B cell (primary cell): ENCODE results near the gene BAG2. TPM values are rescaled to one million over a fixed set of nuclear protein-coding genes. Genes with fewer than 3 reads are reported as not detected.

Source experiments
- ATAC-seq: fragments of 200-7000 bp; cut with Tn5 transposase; one replicate; pipeline ENCODE4 v1.10.0; 2021; ENCODE audit warnings: low read depth, mild to moderate bottlenecking, moderate number of reproducible peaks, moderate library complexity
- CTCF ChIA-PET: fragments of 350-600 bp; sonication (Branson Sonifier 250); formaldehyde crosslinking; loops from one replicate; lab custom pipeline; 2021; ENCODE audit warnings: antibody characterized with exemption, inconsistent platforms; lab: Charles Lee
- POLR2A ChIA-PET: fragments of 350-600 bp; sonication (Branson Sonifier 250); formaldehyde crosslinking; loops from one replicate; lab custom pipeline; 2021; ENCODE audit warnings: antibody characterized with exemption; lab: Charles Lee
- DNase-seq: peaks from one replicate; pipeline ENCODE4 v3.0.0; 2013
- H2AFZ ChIP-seq: 2 replicates; pipeline ENCODE4 v1.6.1; 2012; ENCODE audit warnings: mild to moderate bottlenecking, low read depth, low read length; ENCODE audit not compliant: insufficient read depth, poor library complexity, severe bottlenecking
- H3K27ac ChIP-seq, 2 donors: 1 replicate in 1 of 2; 2 replicates in 1 of 2; pipeline ENCODE4 v1.5.1; 2012 to 2013; ENCODE audit warnings: low read length in 2 of 2, mild to moderate bottlenecking in 2 of 2, moderate library complexity in 1 of 2
- H3K27me3 ChIP-seq, 4 experiments: fragments of 200-600 bp in 1 of 4; sonication (generic) in 1 of 4; replicated peaks in 1 of 4; 1 replicate in 2 of 4; 2 replicates in 2 of 4; pipeline versions ENCODE4 v1.6.1 to v1.7.0; 2013 to 2016; ENCODE audit warnings: low read length in 3 of 4, mild to moderate bottlenecking in 2 of 4, mixed read lengths in 1 of 4, moderate library complexity in 1 of 4; ENCODE audit not compliant: insufficient read depth in 4 of 4, control insufficient read depth in 3 of 4; ENCODE audit errors: control extremely low read depth in 1 of 4
- H3K36me3 ChIP-seq, 2 experiments: replicated peaks in 1 of 2; 1 replicate in 1 of 2; 2 replicates in 1 of 2; pipeline versions ENCODE4 v1.6.1 to v1.7.1; 2013; ENCODE audit warnings: low read length in 1 of 2; ENCODE audit not compliant: insufficient read depth in 2 of 2, control insufficient read depth in 1 of 2; ENCODE audit errors: control extremely low read depth in 1 of 2, extremely low read depth in 1 of 2
- H3K4me1 ChIP-seq, 2 donors: fragments of 200-600 bp in 1 of 2; sonication (generic) in 1 of 2; 1 replicate in 1 of 2; 2 replicates in 1 of 2; pipeline versions ENCODE4 v1.5.1 to v1.6.1; 2013 to 2017; ENCODE audit warnings: low read length in 2 of 2; ENCODE audit not compliant: control insufficient read depth in 2 of 2, insufficient read depth in 2 of 2
- H3K4me2 ChIP-seq: replicated peaks from 2 replicates; pipeline ENCODE3; 2012; ENCODE audit warnings: mild to moderate bottlenecking, low read depth, low read length; ENCODE audit not compliant: poor library complexity, severe bottlenecking
- H3K4me3 ChIP-seq, 5 experiments: fragments of 200-600 bp in 1 of 5; sonication (generic) in 1 of 5; 1 replicate in 3 of 5; 2 replicates in 2 of 5; pipeline versions ENCODE4 v1.5.1 to v1.7.0; 2011 to 2016; ENCODE audit warnings: low read length in 4 of 5, mild to moderate bottlenecking in 4 of 5, low read depth in 2 of 5, control low read depth in 1 of 5, moderate library complexity in 1 of 5; ENCODE audit not compliant: insufficient read depth in 1 of 5; ENCODE audit errors: control extremely low read depth in 1 of 5, extremely low read depth in 1 of 5
- H3K79me2 ChIP-seq: fragments of 200-600 bp; sonication (generic); one replicate; pipeline ENCODE4 v1.6.0; 2016; ENCODE audit warnings: low read length; ENCODE audit not compliant: control insufficient read depth, insufficient read depth
- H3K9ac ChIP-seq: fragments of 200-600 bp; sonication (generic); 2 replicates; pipeline ENCODE4 v1.6.1; 2017; ENCODE audit warnings: mild to moderate bottlenecking, low read length, moderate library complexity
- H3K9me3 ChIP-seq, 3 donors: one replicate each; pipeline versions ENCODE4 v1.6.1 to v1.7.1; 2013; ENCODE audit warnings: low read length in 2 of 3; ENCODE audit not compliant: control insufficient read depth in 2 of 3, insufficient read depth in 1 of 3; ENCODE audit errors: control extremely low read depth in 1 of 3
- H4K20me1 ChIP-seq: 2 replicates; pipeline ENCODE4 v1.6.0; 2012; ENCODE audit warnings: mild to moderate bottlenecking, low read length; ENCODE audit not compliant: insufficient read depth, control insufficient read depth, poor library complexity, severe bottlenecking
- H3K27ac Mint-ChIP-seq: one replicate; pipeline ENCODE4 v1.8.0; 2021; ENCODE audit warnings: mixed read lengths
- H3K27me3 Mint-ChIP-seq: one replicate; pipeline ENCODE4 v1.8.0; 2021; ENCODE audit warnings: mixed read lengths
- H3K4me1 Mint-ChIP-seq: one replicate; pipeline ENCODE4 v1.8.0; 2021; ENCODE audit warnings: mixed read lengths
- H3K4me3 Mint-ChIP-seq: one replicate; pipeline ENCODE4 v1.8.0; 2021; ENCODE audit warnings: mixed read lengths
- H3K9me3 Mint-ChIP-seq: one replicate; pipeline ENCODE4 v1.8.0; 2022; ENCODE audit warnings: mixed read lengths; ENCODE audit not compliant: insufficient read depth
- CTCF ChIP-seq: fragments of 200-600 bp; IDR thresholded peaks from one replicate; pipeline ENCODE4 v1.8.0; 2022; ENCODE audit warnings: antibody characterized with exemption, mild to moderate bottlenecking
- EZH2 ChIP-seq: IDR thresholded peaks from 2 replicates; pipeline ENCODE4 v1.6.1; 2012; ENCODE audit warnings: borderline replicate concordance, low read depth, mild to moderate bottlenecking, moderate library complexity, low read length; ENCODE audit not compliant: insufficient read depth, poor library complexity, severe bottlenecking
- WGBS: methylation state at CpG from one replicate; pipeline ENCODE4 v1.1.5; 2013; ENCODE audit warnings: missing lambda C conversion rate; ENCODE audit not compliant: insufficient coverage; 5-methylcytosine and 5-hydroxymethylcytosine counted together
- intact Hi-C: fragments of 100-400 bp; cut with micrococcal nuclease; formaldehyde crosslinking; loops from one replicate; pipeline ENCODE4 v1.10.0; 2022
- polyA plus RNA-seq: library from polyadenylated mRNA; depleted of rRNA; stranded (reverse); fragments of >200 nt; gene quantifications from 2 replicates; pipeline ENCODE4 v1.2.3, GENCODE V29; 2012
- total RNA-seq, 2 donors: library from RNA; stranded (reverse); fragments of 120-200 nt in 1 of 2; gene quantifications; 1 replicate in 1 of 2; 2 replicates in 1 of 2; pipeline versions ENCODE4 v1.2.3 to v1.2.4, GENCODE V29; 2013 to 2022

The BAG2 gene
- total and polyA plus RNA-seq, 2 donors (not counting 1 experiment from before 2014, with no cell fraction given) = 1.5 to 4.7 TPM

GRCh38 chr6:57201718-57202117 is 29.6 kb downstream of the BAG2 start:
- ATAC-seq (no peak), DNase-seq (no peak)
- TF ChIP-seq EZH2 = no peak
- TF ChIP-seq CTCF = no peak
- H3K27me3 Mint-ChIP-seq = no peaks in the 10 kb centered on the region
- Histone ChIP-seq H3K4me3 (no peak overlapping the region), H2AFZ (no peak overlapping the region), H3K9me3 (no peaks in the 10 kb centered on the region), H3K27me3 (no peaks in the 10 kb centered on the region), H3K36me3 (no peaks in the 10 kb centered on the region), H4K20me1 (no peaks in the 10 kb centered on the region), H3K4me2 (no peak overlapping the region), H3K9ac (no peak overlapping the region), H3K79me2 (no peaks in the 10 kb centered on the region), H3K4me1 (no peaks in the 10 kb centered on the region), H3K27ac (no peak overlapping the region)
- no peak overlapping the region for H3K4me3 Mint-ChIP-seq
- CTCF ChIA-PET = interaction anchor here (0.6 kb wide), 1 partner anchor 38 kb away, joined by 3 read pairs; no protein-coding TSS in a partner anchor
- WGBS = 100% methylated on average over 1 of the region's 1 CpG
- H3K9me3 Mint-ChIP-seq = no peaks in the 10 kb centered on the region
- H3K4me1 Mint-ChIP-seq = no peaks in the 10 kb centered on the region
- H3K27ac Mint-ChIP-seq = no peak overlapping the region
- POLR2A ChIA-PET = no interaction called here
- intact Hi-C loops = no loop called here

- Mint-ChIP-seq H3K27me3 (no peaks in the 10 kb centered on the region), H3K4me3 (no peak overlapping the region), H3K27ac (no peak overlapping the region), H3K4me1 (no peaks in the 10 kb centered on the region), H3K9me3 (no peaks in the 10 kb centered on the region)
- no peaks in the 10 kb centered on the region for H3K9me3 ChIP-seq
- H3K4me1 ChIP-seq = no peaks in the 10 kb centered on the region
- 88% methylated on average over 7 of the region's 7 CpGs for WGBS
- H2AFZ ChIP-seq = no peak overlapping the region
- ChIA-PET CTCF (no interaction called here), POLR2A (no interaction called here)
- no peak overlapping the region for H3K4me2 ChIP-seq
- DNase-seq (no peak), ATAC-seq (no peak)
- no peak overlapping the region for H3K27ac ChIP-seq
- no peaks in the 10 kb centered on the region for H3K79me2 ChIP-seq
- no peaks in the 10 kb centered on the region for H4K20me1 ChIP-seq
- intact Hi-C loops = no loop called here
- H3K4me3 ChIP-seq = no peak overlapping the region
- no peak overlapping the region for H3K9ac ChIP-seq
- no peaks in the 10 kb centered on the region for H3K27me3 ChIP-seq
- H3K36me3 ChIP-seq = no peaks in the 10 kb centered on the region
- no peak for TF ChIP-seq CTCF
- TF ChIP-seq EZH2 = no peak
Observed at GRCh38 chr6:57205550-57206328, 33.6 kb downstream of the BAG2 start.
